Muscle of back (tissue), 11 donors: ENCODE measurements around the gene RILPL1. TPM values are rescaled to one million over a fixed set of nuclear protein-coding genes. Genes with fewer than 3 reads are reported as not detected.
"Not testable (repeated sequence)": the region's sequence is repeated elsewhere in the genome, so short reads cannot be mapped to it uniquely, and the experiment has no call there.

Experiments used
- DNase-seq, 3 donors: peaks; one replicate each; pipeline versions ENCODE4 v3.0.0 to v3.0.0-alpha.2; 2013
- polyA plus RNA-seq, 10 donors: library from polyadenylated mRNA; unstranded; fragments of 120-200 nt; gene quantifications; one replicate each; pipeline ENCODE4 v1.2.1, GENCODE V29; 2013; ENCODE audit not compliant: insufficient read length in 10 of 10

RILPL1 gene
- polyA plus RNA-seq, 10 donors, result 27.0 to 36.1 (median 28.9) TPM

GRCh38 chr12:123471374-123472068 is 62.0 kb downstream of the RILPL1 start:
- DNase-seq, result no peak

GRCh38 chr12:123469978-123470377 is 63.5 kb downstream of the RILPL1 start:
- DNase-seq, result no peak

GRCh38 chr12:123468786-123469185 is 64.7 kb downstream of the RILPL1 start:
- DNase-seq, result no peak

- DNase-seq, result no peak
Observed at GRCh38 chr12:123465084-123465483, 68.4 kb downstream of the RILPL1 start.

- not testable (repeated sequence) for DNase-seq
Observed at GRCh38 chr12:123463174-123463573, 70.3 kb downstream of the RILPL1 start.

- DNase-seq, result peak; percentile 86 to 97 (median 91)
Observed at GRCh38 chr12:123457980-123458779, 75.3 kb downstream of the RILPL1 start, which contains the start of gene SNRNP35. SNRNP35 (plus strand) TSS chr12:123458139; CDS start chr12:123465541, 7,402 bp downstream.

GRCh38 chr12:123453165-123453564 is 80.4 kb downstream of the RILPL1 start:
- DNase-seq, result peak in 1 of 3 donors; percentile 34

- DNase-seq, result not testable (repeated sequence)
Observed at GRCh38 chr12:123452276-123452550, 81.3 kb downstream of the RILPL1 start.

- no peak for DNase-seq
Observed at GRCh38 chr12:123450636-123451035, 82.9 kb downstream of the RILPL1 start.

- DNase-seq, result no peak
Observed at GRCh38 chr12:123449856-123450255, 83.7 kb downstream of the RILPL1 start.

GRCh38 chr12:123449249-123449733 is 84.2 kb downstream of the RILPL1 start:
- DNase-seq, result no peak

- no peak for DNase-seq
Observed at GRCh38 chr12:123446333-123446713, 87.2 kb downstream of the RILPL1 start.

GRCh38 chr12:123445388-123446332 is 87.9 kb downstream of the RILPL1 start:
- DNase-seq, result peak in 1 of 3 donors; percentile 30

- no peak for DNase-seq
Observed at GRCh38 chr12:123444092-123445026, 89.2 kb downstream of the RILPL1 start.

GRCh38 chr12:123442774-123443173 is 90.7 kb downstream of the RILPL1 start:
- no peak for DNase-seq

GRCh38 chr12:123441523-123442164 is 91.9 kb downstream of the RILPL1 start:
- DNase-seq, result no peak

GRCh38 chr12:123436017-123436964 is 97.2 kb downstream of the RILPL1 start, which contains the start of gene RILPL2:
RILPL2 (minus strand) TSS chr12:123436684; CDS start chr12:123436420, 264 bp downstream.
- DNase-seq, result peak; percentile 65 to 94 (median 88)

- no peak for DNase-seq
Observed at GRCh38 chr12:123435636-123436016, 97.9 kb downstream of the RILPL1 start.

- DNase-seq, result no peak
Observed at GRCh38 chr12:123433615-123434014, 99.9 kb downstream of the RILPL1 start.
